Nephron (organoid): ENCODE measurements around the gene CCDC85B.

Experiments
- H3K27ac Mint-ChIP-seq, 3 experiments: 2 replicates each; pipeline ENCODE4 v1.8.0; 2020; ENCODE audit warnings: mixed read lengths in 3 of 3, mild to moderate bottlenecking in 2 of 3, moderate library complexity in 1 of 3
- H3K27me3 Mint-ChIP-seq: 2 replicates; pipeline ENCODE4 v1.8.0; 2021; ENCODE audit warnings: low read depth, mild to moderate bottlenecking, moderate library complexity, mixed read lengths
- H3K36me3 Mint-ChIP-seq: 2 replicates; pipeline ENCODE4 v1.8.0; 2020; ENCODE audit warnings: low read depth, mixed read lengths
- H3K4me1 Mint-ChIP-seq: 2 replicates; pipeline ENCODE4 v1.8.0; 2020; ENCODE audit warnings: mixed read lengths
- H3K4me3 Mint-ChIP-seq, 3 experiments: 2 replicates each; pipeline ENCODE4 v1.8.0; 2020; ENCODE audit warnings: mild to moderate bottlenecking in 3 of 3, mixed read lengths in 3 of 3, moderate library complexity in 2 of 3
- H3K9me3 Mint-ChIP-seq: 2 replicates; pipeline ENCODE4 v1.8.0; 2020; ENCODE audit warnings: mixed read lengths
- CTCF ChIP-seq, 3 experiments: fragments of 200-600 bp; sonication (generic); IDR thresholded peaks; one replicate each; pipeline ENCODE4 v1.5.0; 2021; ENCODE audit warnings: antibody characterized with exemption in 3 of 3; ENCODE audit not compliant: unreplicated experiment in 3 of 3

The CCDC85B gene

GRCh38 chr11:65870706-65871681 lies 19.5 kb upstream of the CCDC85B start:
- peaks cover 3% of the 10 kb centered on the region for H3K4me1 Mint-ChIP-seq
- TF ChIP-seq CTCF (IDR thresholded peaks at IDR 0.05; ENCODE audit: unreplicated experiment in 3 of 3), result no peak
- H3K4me3 Mint-ChIP-seq, result peak overlapping the region; percentile 86 to 92 (median 90)
- peaks cover 22% of the 10 kb centered on the region for H3K36me3 Mint-ChIP-seq
- H3K27ac Mint-ChIP-seq, result peak overlapping the region; percentile 74 to 93 (median 84)
- no peaks in the 10 kb centered on the region for H3K27me3 Mint-ChIP-seq
- no peaks in the 10 kb centered on the region for H3K9me3 Mint-ChIP-seq

- no peak for TF ChIP-seq CTCF (IDR thresholded peaks at IDR 0.05; ENCODE audit: unreplicated experiment in 3 of 3)
- peaks cover 3% of the 10 kb centered on the region for H3K4me1 Mint-ChIP-seq
- peak overlapping the region; percentile 86 to 92 (median 90) for H3K4me3 Mint-ChIP-seq
- peaks cover 18% of the 10 kb centered on the region for H3K36me3 Mint-ChIP-seq
- H3K9me3 Mint-ChIP-seq, result no peaks in the 10 kb centered on the region
- peak overlapping the region; percentile 74 to 93 (median 84) for H3K27ac Mint-ChIP-seq
- H3K27me3 Mint-ChIP-seq, result no peaks in the 10 kb centered on the region
Measured at GRCh38 chr11:65871811-65872548, 18.5 kb upstream of the CCDC85B start.

- Mint-ChIP-seq H3K27ac (peak within 1 kb of the TSS; percentile 86 to 96 (median 93)), H3K9me3 (no peaks in the 10 kb centered on the region), H3K4me3 (peak within 1 kb of the TSS; percentile 93 to 100 (median 98)), H3K36me3 (peaks cover 10% of the 10 kb centered on the region), H3K4me1 (peaks cover 3% of the 10 kb centered on the region), H3K27me3 (no peaks in the 10 kb centered on the region)
- TF ChIP-seq CTCF (IDR thresholded peaks at IDR 0.05; ENCODE audit: unreplicated experiment in 3 of 3), result no peak
Measured at GRCh38 chr11:65872586-65873317, 17.7 kb upstream of the CCDC85B start, which contains the start of gene EFEMP2. Gene EFEMP2, minus strand, starts transcription at chr11:65872800. Its CDS starts 446 bp downstream, at chr11:65872354.

- Mint-ChIP-seq H3K4me1 (peaks cover 3% of the 10 kb centered on the region), H3K27me3 (no peaks in the 10 kb centered on the region), H3K27ac (peak overlapping the region; percentile 86 to 96 (median 93)), H3K4me3 (peak overlapping the region; percentile 93 to 100 (median 98)), H3K36me3 (peaks cover 4% of the 10 kb centered on the region), H3K9me3 (no peaks in the 10 kb centered on the region)
- no peak for TF ChIP-seq CTCF (IDR thresholded peaks at IDR 0.05; ENCODE audit: unreplicated experiment in 3 of 3)
Measured at GRCh38 chr11:65873318-65874156, 16.9 kb upstream of the CCDC85B start.

GRCh38 chr11:65879617-65880016 lies 10.9 kb upstream of the CCDC85B start, which contains the start of gene CTSW:
Gene CTSW, plus strand, starts transcription at chr11:65879837. Its CDS starts 18 bp downstream, at chr11:65879855.
- H3K9me3 Mint-ChIP-seq, result no peaks in the 10 kb centered on the region
- no peaks in the 10 kb centered on the region for H3K27me3 Mint-ChIP-seq
- H3K4me3 Mint-ChIP-seq, result no peak within 1 kb of the TSS
- no peak for TF ChIP-seq CTCF (IDR thresholded peaks at IDR 0.05; ENCODE audit: unreplicated experiment in 3 of 3)
- peaks cover 12% of the 10 kb centered on the region for H3K36me3 Mint-ChIP-seq
- H3K4me1 Mint-ChIP-seq, result peaks cover 3% of the 10 kb centered on the region
- H3K27ac Mint-ChIP-seq, result no peak within 1 kb of the TSS
